AG04450 (cell line): ENCODE results near the gene RASA3. TPM values are rescaled to one million over a fixed set of nuclear protein-coding genes. Genes with fewer than 3 reads are reported as not detected.

Experiments
- CTCF ChIA-PET: fragments of 300-600, 350-600 bp; formaldehyde crosslinking; extraction: SDS; loops from one replicate; lab custom pipeline; 2022; ENCODE audit warnings: antibody characterized with exemption, inconsistent platforms; lab: Charles Lee
- POLR2A ChIA-PET: fragments of 350-600 bp; formaldehyde crosslinking; extraction: SDS; loops from one replicate; lab custom pipeline; 2021; ENCODE audit warnings: antibody characterized with exemption, inconsistent platforms; lab: Yijun Ruan, JAX
- DNase-seq: peaks from one replicate; pipeline ENCODE4 v3.0.0-alpha.2; 2011; ENCODE audit warnings: low read depth, low spot score
- H3K27ac ChIP-seq: one replicate; pipeline ENCODE4 v1.5.1; 2012; ENCODE audit warnings: low read depth, low read length, control low read depth
- H3K27me3 ChIP-seq: one replicate; pipeline ENCODE4 v1.6.0; 2012; ENCODE audit warnings: low read length; ENCODE audit not compliant: control insufficient read depth, insufficient read depth
- H3K4me3 ChIP-seq: 2 replicates; pipeline ENCODE4 v1.5.1; 2011; ENCODE audit warnings: mild to moderate bottlenecking, low read depth, low read length, control low read depth
- H3K9me3 ChIP-seq: 2 replicates; pipeline ENCODE4 v1.5.1; 2012; ENCODE audit warnings: low read length; ENCODE audit not compliant: control insufficient read depth, insufficient read depth
- polyA plus RNA-seq: library from polyadenylated mRNA; depleted of rRNA; stranded (reverse); fragments of >200 nt; gene quantifications from 2 replicates; pipeline ENCODE4 v1.2.3, GENCODE V29; 2011
- TF ChIP-seq, protein P1 (sequence below): IDR thresholded peaks from 2 replicates; pipeline ENCODE4 v1.5.1; 2011; ENCODE audit warnings: low read depth, low read length, control low read depth, inconsistent platforms

Gene RASA3
- polyA plus RNA-seq, 1 experiment, result 25.2 TPM

DNA sequence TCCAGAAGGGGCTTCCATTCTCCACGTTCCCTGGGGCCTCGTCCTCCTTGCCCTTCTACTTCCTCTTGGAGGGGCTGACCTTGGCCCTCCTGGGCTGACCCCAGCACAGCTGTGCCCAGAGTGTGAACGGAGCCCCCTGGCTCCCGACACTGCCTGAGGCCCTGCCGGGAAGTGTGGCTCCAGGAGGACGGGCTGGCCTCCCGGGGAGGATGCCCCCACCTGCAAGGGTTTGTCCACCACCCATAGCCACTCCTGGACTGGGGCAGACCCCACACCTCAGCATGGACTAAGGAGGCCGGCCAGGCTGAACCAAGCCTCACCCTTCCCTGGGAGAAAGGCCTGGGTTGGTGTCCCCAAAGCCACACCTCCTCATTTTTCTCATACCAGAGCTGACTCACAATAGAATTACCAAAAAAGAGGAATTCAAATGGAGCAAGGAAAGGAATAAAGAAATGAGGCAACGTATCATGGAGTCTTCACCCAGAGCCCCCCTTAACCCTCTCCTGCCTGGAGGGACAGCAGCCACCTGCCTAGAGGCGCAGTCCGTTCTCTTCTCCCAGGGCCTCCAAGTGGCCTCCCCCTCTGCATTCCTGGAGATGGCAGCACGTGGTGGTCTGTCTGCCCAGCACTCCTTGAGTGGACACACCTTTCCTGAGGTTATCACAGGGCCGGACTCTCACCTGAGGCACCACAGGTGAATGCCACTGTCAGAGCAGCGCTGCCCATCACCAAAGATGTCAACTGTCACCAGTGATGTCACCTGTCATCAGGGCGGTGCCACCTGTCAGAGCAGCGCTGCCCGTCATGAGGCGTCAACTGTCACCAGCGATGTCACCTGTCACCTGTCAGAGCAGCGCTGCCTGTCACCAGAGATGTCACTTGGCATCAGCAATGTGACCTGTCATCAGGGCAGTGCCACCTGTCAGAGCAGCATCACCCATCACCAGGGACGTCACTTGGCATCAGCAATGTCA is 155.4 kb downstream of the RASA3 start:
- ChIA-PET POLR2A (no interaction called here), CTCF (no interaction called here)
- peak; percentile 38 for DNase-seq
- TF ChIP-seq, protein P1, sequence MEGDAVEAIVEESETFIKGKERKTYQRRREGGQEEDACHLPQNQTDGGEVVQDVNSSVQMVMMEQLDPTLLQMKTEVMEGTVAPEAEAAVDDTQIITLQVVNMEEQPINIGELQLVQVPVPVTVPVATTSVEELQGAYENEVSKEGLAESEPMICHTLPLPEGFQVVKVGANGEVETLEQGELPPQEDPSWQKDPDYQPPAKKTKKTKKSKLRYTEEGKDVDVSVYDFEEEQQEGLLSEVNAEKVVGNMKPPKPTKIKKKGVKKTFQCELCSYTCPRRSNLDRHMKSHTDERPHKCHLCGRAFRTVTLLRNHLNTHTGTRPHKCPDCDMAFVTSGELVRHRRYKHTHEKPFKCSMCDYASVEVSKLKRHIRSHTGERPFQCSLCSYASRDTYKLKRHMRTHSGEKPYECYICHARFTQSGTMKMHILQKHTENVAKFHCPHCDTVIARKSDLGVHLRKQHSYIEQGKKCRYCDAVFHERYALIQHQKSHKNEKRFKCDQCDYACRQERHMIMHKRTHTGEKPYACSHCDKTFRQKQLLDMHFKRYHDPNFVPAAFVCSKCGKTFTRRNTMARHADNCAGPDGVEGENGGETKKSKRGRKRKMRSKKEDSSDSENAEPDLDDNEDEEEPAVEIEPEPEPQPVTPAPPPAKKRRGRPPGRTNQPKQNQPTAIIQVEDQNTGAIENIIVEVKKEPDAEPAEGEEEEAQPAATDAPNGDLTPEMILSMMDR, result no peak
- Histone ChIP-seq H3K9me3 (peaks cover 1% of the 10 kb centered on the region; the same call in 1 of the 2 replicates), H3K4me3 (no peak overlapping the region), H3K27ac (peak overlapping the region; percentile 65), H3K27me3 (no peaks in the 10 kb centered on the region)

DNA sequence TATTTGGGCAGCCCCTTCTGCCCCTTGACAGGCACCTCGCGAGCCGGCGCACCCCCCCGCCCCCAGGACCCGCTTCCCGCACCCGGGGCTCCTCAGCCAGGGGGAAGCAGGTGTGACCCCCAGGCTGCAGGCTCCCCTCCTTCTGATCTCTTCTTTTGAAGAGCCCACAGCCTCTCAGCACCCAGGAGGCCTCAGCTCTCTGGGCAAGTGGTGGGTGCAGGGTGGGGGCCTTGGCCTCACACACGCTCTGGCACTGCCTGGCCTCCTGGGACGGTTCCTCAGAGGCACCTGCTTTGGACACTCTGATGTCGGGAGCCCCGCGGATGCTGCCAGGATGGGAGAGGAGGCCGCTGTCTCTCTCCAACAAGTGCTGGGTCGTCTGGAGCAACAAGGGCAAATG is 157.0 kb downstream of the RASA3 start:
- DNase-seq, result no peak
- no peak overlapping the region for H3K27ac ChIP-seq
- ChIA-PET CTCF (no interaction called here), POLR2A (no interaction called here)
- no peak overlapping the region for H3K4me3 ChIP-seq
- TF ChIP-seq, protein P1, result no peak
- no peaks in the 10 kb centered on the region for H3K27me3 ChIP-seq
- peaks cover 4% of the 10 kb centered on the region; the same call in 1 of the 2 replicates for H3K9me3 ChIP-seq

DNA sequence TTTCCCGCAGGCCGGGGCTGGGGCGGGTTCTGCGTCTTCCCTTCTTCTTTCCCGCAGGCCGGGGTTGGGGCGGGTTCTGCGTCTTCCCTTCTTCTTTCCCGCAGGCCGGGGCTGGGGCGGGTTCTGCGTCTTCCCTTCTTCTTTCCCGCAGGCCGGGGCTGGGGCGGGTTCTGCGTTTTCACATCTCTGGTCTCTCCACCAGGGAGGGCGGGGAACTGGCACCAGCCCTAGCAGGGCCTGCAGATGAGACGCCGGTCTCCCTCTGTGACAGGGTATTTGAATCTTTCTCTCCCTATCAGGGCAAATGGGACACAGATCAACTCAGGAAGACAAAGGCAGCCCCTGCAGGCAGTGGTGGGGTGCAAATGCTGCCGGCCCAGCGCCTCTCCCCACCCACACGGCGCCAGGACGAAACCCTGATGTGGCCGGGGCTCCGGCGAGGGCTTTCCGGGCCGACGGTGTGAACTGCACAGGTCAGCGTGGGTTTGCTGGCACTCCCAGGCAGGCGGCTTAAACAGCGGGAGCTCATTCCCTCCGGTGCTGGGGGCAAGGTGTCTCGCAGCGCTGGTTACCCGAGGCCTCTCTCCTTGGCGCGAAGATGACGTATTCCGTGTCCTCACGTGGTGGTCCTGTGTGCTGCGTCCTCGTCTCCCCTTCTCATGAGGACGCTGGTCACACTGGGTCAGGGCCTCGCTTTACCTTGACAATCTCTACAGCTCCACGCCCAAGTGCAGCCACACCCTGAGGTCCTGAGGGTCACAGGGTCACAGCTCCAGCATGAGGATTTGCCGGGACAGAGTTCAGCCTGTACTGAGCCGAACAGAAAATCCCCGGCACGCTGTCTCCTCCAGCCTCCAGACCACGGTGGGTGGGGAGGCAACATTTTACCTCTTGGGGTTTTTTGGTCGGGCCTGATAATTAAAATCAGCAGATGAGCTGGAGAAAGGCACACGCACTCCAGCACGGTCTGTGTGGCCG is 157.8 kb downstream of the RASA3 start:
- DNase-seq, result no peak
- Histone ChIP-seq H3K9me3 (peaks cover 4% of the 10 kb centered on the region; the same call in 1 of the 2 replicates), H3K4me3 (no peak overlapping the region), H3K27me3 (no peaks in the 10 kb centered on the region), H3K27ac (no peak overlapping the region)
- POLR2A ChIA-PET, result no interaction called here
- TF ChIP-seq, protein P1, result no peak
- CTCF ChIA-PET, result no interaction called here

DNA sequence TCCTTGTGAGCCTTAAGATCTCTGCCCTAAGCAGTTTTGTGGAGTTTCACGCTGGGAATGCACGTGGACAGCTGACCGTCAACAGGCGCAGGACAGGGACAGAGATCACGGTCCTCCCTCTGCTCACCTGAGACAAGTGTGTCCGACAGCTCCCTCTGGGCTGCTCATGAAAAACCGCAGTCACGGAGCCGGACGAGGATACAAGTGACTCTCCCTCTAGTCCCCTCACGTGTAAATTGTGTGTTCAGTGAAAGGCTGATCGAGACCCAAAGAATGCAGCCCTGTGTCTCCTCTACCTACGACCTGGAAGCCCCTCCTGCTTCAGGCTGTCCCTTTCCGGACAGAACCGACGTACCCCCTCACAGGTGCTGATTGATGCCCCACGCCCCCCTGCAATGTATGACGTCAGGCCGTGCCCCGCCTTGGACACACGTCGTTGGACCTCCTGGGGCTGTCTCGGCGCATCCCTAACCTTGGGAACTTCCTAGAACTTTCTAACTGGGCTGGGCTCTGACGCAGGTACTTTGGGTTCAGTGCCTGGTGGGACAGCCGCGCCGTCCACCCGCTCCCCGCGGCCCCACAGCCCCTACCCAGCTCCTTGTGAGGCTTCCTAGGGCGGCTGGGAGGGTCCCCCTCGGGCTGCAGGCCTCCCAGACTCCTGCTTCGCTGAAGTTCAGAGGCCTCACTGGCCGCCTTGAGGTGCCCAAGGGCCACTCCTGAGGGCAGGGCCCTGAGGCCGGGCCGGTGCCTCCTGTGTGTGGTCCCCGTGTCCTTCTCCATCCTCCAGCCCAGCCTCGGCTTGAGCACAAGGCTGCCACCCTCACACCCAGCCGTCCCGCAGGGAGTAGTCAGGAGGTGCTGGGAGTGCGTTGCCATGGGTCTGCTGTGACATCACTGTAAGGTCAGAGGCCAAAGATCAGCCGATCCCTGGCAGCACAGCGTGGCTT is 158.9 kb downstream of the RASA3 start, which contains the start of gene C13orf46:
C13orf46 (minus strand) TSS at position 859 of the 947 bp plus-strand sequence; CDS start at position 780, 79 bp downstream.
- POLR2A ChIA-PET, result no interaction called here

More for the DNA sequence above, 158.9 kb downstream of the RASA3 start, which contains the start of gene C13orf46:
- no peaks in the 10 kb centered on the region for H3K27me3 ChIP-seq
- no peak within 1 kb of the TSS for H3K27ac ChIP-seq
- H3K9me3 ChIP-seq, result peaks cover 4% of the 10 kb centered on the region; the same call in 1 of the 2 replicates
- DNase-seq, result no peak
- TF ChIP-seq, protein P1, result no peak
- H3K4me3 ChIP-seq, result no peak within 1 kb of the TSS
- CTCF ChIA-PET, result no interaction called here
